ENCODE measurements around the gene MAP3K14.
"Not testable (repeated sequence)": the region's sequence is repeated elsewhere in the genome, so short reads cannot be mapped to it uniquely, and the experiment has no call there.

Gene MAP3K14

GRCh38 chr17:45258981-45259380, 57.8 kb downstream of the MAP3K14 start:
- no peak for DNase-seq (ENCODE audit: low spot score)

- DNase-seq (ENCODE audit: low spot score): no peak
Observed at GRCh38 chr17:45257115-45257514, 59.7 kb downstream of the MAP3K14 start.

- DNase-seq (ENCODE audit: low spot score): no peak
Observed at GRCh38 chr17:45256114-45256966, 60.5 kb downstream of the MAP3K14 start.

- DNase-seq (ENCODE audit: low spot score): no peak
Observed at GRCh38 chr17:45255358-45255757, 61.5 kb downstream of the MAP3K14 start.

GRCh38 chr17:45253879-45254278, 62.9 kb downstream of the MAP3K14 start:
- DNase-seq (ENCODE audit: low spot score): no peak

- not testable (repeated sequence) for DNase-seq (ENCODE audit: low spot score)
Observed at GRCh38 chr17:45253237-45253636, 63.6 kb downstream of the MAP3K14 start.

- DNase-seq (ENCODE audit: low spot score): no peak
Observed at GRCh38 chr17:45251931-45252330, 64.9 kb downstream of the MAP3K14 start.

GRCh38 chr17:45248132-45248957, 68.5 kb downstream of the MAP3K14 start:
- DNase-seq (ENCODE audit: low spot score): no peak

GRCh38 chr17:45247429-45248131, 69.2 kb downstream of the MAP3K14 start:
- DNase-seq (ENCODE audit: low spot score): peak; percentile 99

- peak; percentile 93 for DNase-seq (ENCODE audit: low spot score)
Observed at GRCh38 chr17:45246861-45247428, 69.9 kb downstream of the MAP3K14 start.

GRCh38 chr17:45246338-45246737, 70.5 kb downstream of the MAP3K14 start:
- no peak for DNase-seq (ENCODE audit: low spot score)

- DNase-seq (ENCODE audit: low spot score): no peak
Observed at GRCh38 chr17:45244725-45245656, 71.8 kb downstream of the MAP3K14 start.

- DNase-seq (ENCODE audit: low spot score): no peak
Observed at GRCh38 chr17:45243750-45244149, 73.1 kb downstream of the MAP3K14 start.

GRCh38 chr17:45242029-45242414, 74.8 kb downstream of the MAP3K14 start:
- no peak for DNase-seq (ENCODE audit: low spot score)

GRCh38 chr17:45241328-45242028, 75.3 kb downstream of the MAP3K14 start:
- peak; percentile 84 for DNase-seq (ENCODE audit: low spot score)

- DNase-seq (ENCODE audit: low spot score): no peak
Observed at GRCh38 chr17:45240905-45241327, 75.9 kb downstream of the MAP3K14 start.

- no peak for DNase-seq (ENCODE audit: low spot score)
Observed at GRCh38 chr17:45238155-45238774, 78.6 kb downstream of the MAP3K14 start.

GRCh38 chr17:45237686-45238085, 79.1 kb downstream of the MAP3K14 start:
- no peak for DNase-seq (ENCODE audit: low spot score)

GRCh38 chr17:45236282-45236606, 80.6 kb downstream of the MAP3K14 start:
- no peak for DNase-seq (ENCODE audit: low spot score)

All from ecto neural progenitor cell (in vitro differentiated cells).